IgD-negative memory B cell (primary cell): ENCODE measurements around the gene TNFRSF1B. TPM values are rescaled to one million over a fixed set of nuclear protein-coding genes. Genes with fewer than 3 reads are reported as not detected.

Experiments used
- H3K27ac Mint-ChIP-seq, 3 donors: one replicate each; pipeline ENCODE4 v1.8.0; 2020 to 2022; ENCODE audit warnings: mild to moderate bottlenecking in 3 of 3, mixed read lengths in 3 of 3, moderate library complexity in 1 of 3
- H3K27me3 Mint-ChIP-seq: one replicate; pipeline ENCODE4 v1.8.0; 2021; ENCODE audit warnings: mixed read lengths
- H3K36me3 Mint-ChIP-seq: one replicate; pipeline ENCODE4 v1.8.0; 2020; ENCODE audit warnings: mild to moderate bottlenecking, mixed read lengths
- H3K4me1 Mint-ChIP-seq, 3 donors: one replicate each; pipeline ENCODE4 v1.8.0; 2020 to 2022; ENCODE audit warnings: mixed read lengths in 3 of 3, mild to moderate bottlenecking in 1 of 3
- H3K4me3 Mint-ChIP-seq, 4 donors: one replicate each; pipeline ENCODE4 v1.8.0; 2020 to 2022; ENCODE audit warnings: mild to moderate bottlenecking in 4 of 4, mixed read lengths in 4 of 4, moderate library complexity in 3 of 4
- H3K9me3 Mint-ChIP-seq, 3 donors: one replicate each; pipeline ENCODE4 v1.8.0; 2020 to 2021; ENCODE audit warnings: mixed read lengths in 3 of 3, mild to moderate bottlenecking in 1 of 3
- polyA plus RNA-seq: library from polyadenylated mRNA; unstranded; fragments of 300-500 nt; fragmentation: Illumina TruSeq; gene quantifications from one replicate; pipeline ENCODE4 v1.2.3, GENCODE V29; 2021

Gene TNFRSF1B
- polyA plus RNA-seq, 1 donor from 2014 or later = 117 TPM

GRCh38 chr1:12147201-12147701 lies 19.5 kb upstream of the TNFRSF1B start:
- no peaks in the 10 kb centered on the region for H3K27me3 Mint-ChIP-seq
- peaks cover 54 to 75% (median 69%) of the 10 kb centered on the region in 3 donors for H3K4me1 Mint-ChIP-seq
- no peaks in the 10 kb centered on the region for H3K36me3 Mint-ChIP-seq
- H3K4me3 Mint-ChIP-seq = peak overlapping the region in 2 of 4 donors; percentile 33 to 83
- peaks cover 0 to 2% (median 0%) of the 10 kb centered on the region in 3 donors for H3K9me3 Mint-ChIP-seq
- peak overlapping the region; percentile 32 to 90 (median 67) for H3K27ac Mint-ChIP-seq

GRCh38 chr1:12148160-12148957 lies 18.4 kb upstream of the TNFRSF1B start:
- no peaks in the 10 kb centered on the region for H3K36me3 Mint-ChIP-seq
- peaks cover under 1% of the 10 kb centered on the region for H3K27me3 Mint-ChIP-seq
- H3K27ac Mint-ChIP-seq = peak overlapping the region; percentile 81 to 97 (median 92)
- peaks cover 60 to 79% (median 71%) of the 10 kb centered on the region in 3 donors for H3K4me1 Mint-ChIP-seq
- peaks cover 0 to 2% (median 0%) of the 10 kb centered on the region in 3 donors for H3K9me3 Mint-ChIP-seq
- peak overlapping the region in 2 of 4 donors; percentile 88 to 89 for H3K4me3 Mint-ChIP-seq

- Mint-ChIP-seq H3K36me3 (no peaks in the 10 kb centered on the region), H3K9me3 (peaks cover 0 to 2% (median 0%) of the 10 kb centered on the region in 3 donors), H3K4me3 (peak overlapping the region; percentile 35 to 89 (median 73)), H3K27ac (peak overlapping the region; percentile 81 to 97 (median 92)), H3K27me3 (peaks cover 2% of the 10 kb centered on the region), H3K4me1 (peaks cover 56 to 77% (median 67%) of the 10 kb centered on the region in 3 donors)
These were observed 17.6 kb upstream of the TNFRSF1B start for GRCh38 chr1:12148958-12149790.

- Mint-ChIP-seq H3K4me1 (peaks cover 55 to 76% (median 66%) of the 10 kb centered on the region in 3 donors), H3K9me3 (peaks cover 0 to 2% (median 0%) of the 10 kb centered on the region in 3 donors), H3K36me3 (no peaks in the 10 kb centered on the region), H3K27me3 (peaks cover 2% of the 10 kb centered on the region), H3K4me3 (peak overlapping the region; percentile 59 to 89 (median 78)), H3K27ac (peak overlapping the region; percentile 81 to 97 (median 92))
These were observed 17.0 kb upstream of the TNFRSF1B start for GRCh38 chr1:12149791-12150175.

- H3K27me3 Mint-ChIP-seq = peaks cover 2% of the 10 kb centered on the region
- peaks cover 0 to 2% (median 0%) of the 10 kb centered on the region in 3 donors for H3K9me3 Mint-ChIP-seq
- H3K36me3 Mint-ChIP-seq = no peaks in the 10 kb centered on the region
- peak overlapping the region; percentile 78 to 97 (median 81) for H3K27ac Mint-ChIP-seq
- peaks cover 55 to 79% (median 68%) of the 10 kb centered on the region in 3 donors for H3K4me1 Mint-ChIP-seq
- peak overlapping the region; percentile 63 to 91 (median 71) for H3K4me3 Mint-ChIP-seq
These were observed 16.2 kb upstream of the TNFRSF1B start for GRCh38 chr1:12150456-12151200.

GRCh38 chr1:12151465-12151864 lies 15.3 kb upstream of the TNFRSF1B start:
- Mint-ChIP-seq H3K36me3 (no peaks in the 10 kb centered on the region), H3K27me3 (peaks cover 2% of the 10 kb centered on the region), H3K27ac (peak overlapping the region; percentile 78 to 97 (median 81)), H3K4me1 (peaks cover 51 to 80% (median 70%) of the 10 kb centered on the region in 3 donors), H3K9me3 (peaks cover 0 to 2% (median 0%) of the 10 kb centered on the region in 3 donors), H3K4me3 (peak overlapping the region; percentile 63 to 91 (median 70))

GRCh38 chr1:12152113-12152891 lies 14.5 kb upstream of the TNFRSF1B start:
- H3K4me1 Mint-ChIP-seq = peaks cover 48 to 76% (median 66%) of the 10 kb centered on the region in 3 donors
- peak overlapping the region; percentile 78 to 97 (median 81) for H3K27ac Mint-ChIP-seq
- H3K9me3 Mint-ChIP-seq = peaks cover 0 to 2% (median 0%) of the 10 kb centered on the region in 3 donors
- peaks cover 3% of the 10 kb centered on the region for H3K27me3 Mint-ChIP-seq
- H3K36me3 Mint-ChIP-seq = peaks cover 1% of the 10 kb centered on the region
- H3K4me3 Mint-ChIP-seq = peak overlapping the region; percentile 47 to 94 (median 73)

GRCh38 chr1:12153181-12153785 lies 13.5 kb upstream of the TNFRSF1B start:
- H3K27me3 Mint-ChIP-seq = peaks cover 3% of the 10 kb centered on the region
- H3K9me3 Mint-ChIP-seq = peaks cover 0 to 2% (median 0%) of the 10 kb centered on the region in 3 donors
- H3K27ac Mint-ChIP-seq = peak overlapping the region; percentile 78 to 97 (median 81)
- H3K4me3 Mint-ChIP-seq = peak overlapping the region; percentile 57 to 94 (median 68)
- peaks cover 55 to 79% (median 69%) of the 10 kb centered on the region in 3 donors for H3K4me1 Mint-ChIP-seq
- peaks cover 5% of the 10 kb centered on the region for H3K36me3 Mint-ChIP-seq

GRCh38 chr1:12155328-12155727 lies 11.5 kb upstream of the TNFRSF1B start:
- H3K36me3 Mint-ChIP-seq = peaks cover 5% of the 10 kb centered on the region
- no peaks in the 10 kb centered on the region for H3K9me3 Mint-ChIP-seq
- peaks cover 3% of the 10 kb centered on the region for H3K27me3 Mint-ChIP-seq
- peaks cover 52 to 69% (median 61%) of the 10 kb centered on the region in 3 donors for H3K4me1 Mint-ChIP-seq
- H3K4me3 Mint-ChIP-seq = peak overlapping the region in 2 of 4 donors; percentile 39 to 41
- peak overlapping the region; percentile 6 to 78 (median 67) for H3K27ac Mint-ChIP-seq

GRCh38 chr1:12157366-12158231 lies 9.2 kb upstream of the TNFRSF1B start:
- Mint-ChIP-seq H3K4me1 (peaks cover 52 to 67% (median 63%) of the 10 kb centered on the region in 3 donors), H3K27ac (peak overlapping the region; percentile 66 to 84 (median 80)), H3K9me3 (no peaks in the 10 kb centered on the region), H3K27me3 (peaks cover 3% of the 10 kb centered on the region), H3K4me3 (peak overlapping the region in 3 of 4 donors; percentile 30 to 89 (median 76)), H3K36me3 (peaks cover 5% of the 10 kb centered on the region)

GRCh38 chr1:12158357-12159092 lies 8.3 kb upstream of the TNFRSF1B start:
- Mint-ChIP-seq H3K4me1 (peaks cover 52 to 65% (median 61%) of the 10 kb centered on the region in 3 donors), H3K4me3 (peak overlapping the region; percentile 27 to 89 (median 57)), H3K9me3 (no peaks in the 10 kb centered on the region), H3K27me3 (peaks cover 1% of the 10 kb centered on the region), H3K36me3 (peaks cover 5% of the 10 kb centered on the region), H3K27ac (peak overlapping the region; percentile 66 to 84 (median 84))

- Mint-ChIP-seq H3K9me3 (no peaks in the 10 kb centered on the region), H3K27ac (peak overlapping the region in 2 of 3 donors; percentile 80 to 92), H3K27me3 (peaks cover 1% of the 10 kb centered on the region), H3K4me1 (peaks cover 49 to 64% (median 62%) of the 10 kb centered on the region in 3 donors), H3K36me3 (peaks cover 5% of the 10 kb centered on the region), H3K4me3 (peak overlapping the region in 1 of 4 donors; percentile 56)
These were observed 7.0 kb upstream of the TNFRSF1B start for GRCh38 chr1:12159816-12160215.
